Upper lobe of left lung (tissue), 6 donors: Measurements from ENCODE around the gene ZNF790. TPM values are rescaled to one million over a fixed set of nuclear protein-coding genes. Genes with fewer than 3 reads are reported as not detected.
"Not testable (repeated sequence)": the region's sequence is repeated elsewhere in the genome, so short reads cannot be mapped to it uniquely, and the experiment has no call there.

Experiments
- ATAC-seq, 2 donors: fragments of 200-7000 bp; cut with Tn5 transposase; one replicate each; pipeline ENCODE4 v1.9.1; 2022; ENCODE audit warnings: mild to moderate bottlenecking in 2 of 2, moderate library complexity in 2 of 2; ENCODE audit not compliant: low FRiP score in 2 of 2
- DNase-seq, 2 donors: peaks; one replicate each; pipeline ENCODE4 v3.0.0-alpha.2; 2019 to 2020
- H3K27ac ChIP-seq, 4 donors: fragments of 200-600 bp; sonication (generic); one replicate each; pipeline ENCODE4 v1.5.1; 2016 to 2019
- H3K27me3 ChIP-seq, 4 donors: fragments of 200-600 bp; sonication (generic); one replicate each; pipeline ENCODE4 v1.5.1; 2017 to 2019
- H3K36me3 ChIP-seq, 4 donors: fragments of 200-600 bp; sonication (generic); one replicate each; pipeline ENCODE4 v1.5.1; 2016 to 2019
- H3K4me1 ChIP-seq, 4 donors: fragments of 200-600 bp; sonication (generic); one replicate each; pipeline ENCODE4 v1.5.1; 2018 to 2019
- H3K4me3 ChIP-seq, 4 donors: fragments of 200-600 bp; sonication (generic); one replicate each; pipeline ENCODE4 v1.5.1; 2017 to 2019; ENCODE audit warnings: mild to moderate bottlenecking in 2 of 4, moderate library complexity in 1 of 4
- H3K9me3 ChIP-seq, 4 donors: fragments of 200-600 bp; sonication (generic); one replicate each; pipeline ENCODE4 v1.5.1; 2018 to 2019
- CTCF ChIP-seq, 6 experiments: fragments of 450-650 bp in 4 of 6; fragments of 200-600 bp in 2 of 6; sonication (generic) in 2 of 6; IDR thresholded peaks; one replicate each; pipeline ENCODE4 v1.5.1; 2016 to 2019; ENCODE audit warnings: antibody characterized with exemption in 6 of 6
- EP300 ChIP-seq, 4 donors: sonication (generic); formaldehyde crosslinking; IDR thresholded peaks; one replicate each; pipeline ENCODE4 v1.5.1; 2017; ENCODE audit warnings: antibody characterized with exemption in 4 of 4, control low read depth in 2 of 4
- POLR2A ChIP-seq, 4 donors: fragments of 450-650 bp; IDR thresholded peaks; one replicate each; pipeline ENCODE4 v1.5.1; 2016 to 2017; ENCODE audit warnings: antibody characterized with exemption in 4 of 4, mild to moderate bottlenecking in 2 of 4
- POLR2AphosphoS5 ChIP-seq, 2 donors: sonication (generic); formaldehyde crosslinking; IDR thresholded peaks; one replicate each; pipeline ENCODE4 v1.5.1; 2017; ENCODE audit warnings: antibody characterized with exemption in 2 of 2
- WGBS, 2 donors: methylation state at CpG; one replicate each; pipeline ENCODE4 v1.1.5; 2017 to 2018; 5-methylcytosine and 5-hydroxymethylcytosine counted together
- total RNA-seq, 6 donors: library from RNA; depleted of rRNA in 4 of 6; stranded (reverse); fragments of >200 nt in 4 of 6; gene quantifications; one replicate each; pipeline versions ENCODE4 v1.1.0 to v1.2.1, GENCODE V29; 2016 to 2021
- donor health status: DM: no; HTN: no; CAD: no; lungs with moderate emphysema.
- donor health status: DM: no; HTN: yes; CAD: no; lungs with severe emphysema.

ZNF790 gene
- total RNA-seq, 6 donors from 2014 or later: 5.0 to 7.7 (median 5.7) TPM

DNA sequence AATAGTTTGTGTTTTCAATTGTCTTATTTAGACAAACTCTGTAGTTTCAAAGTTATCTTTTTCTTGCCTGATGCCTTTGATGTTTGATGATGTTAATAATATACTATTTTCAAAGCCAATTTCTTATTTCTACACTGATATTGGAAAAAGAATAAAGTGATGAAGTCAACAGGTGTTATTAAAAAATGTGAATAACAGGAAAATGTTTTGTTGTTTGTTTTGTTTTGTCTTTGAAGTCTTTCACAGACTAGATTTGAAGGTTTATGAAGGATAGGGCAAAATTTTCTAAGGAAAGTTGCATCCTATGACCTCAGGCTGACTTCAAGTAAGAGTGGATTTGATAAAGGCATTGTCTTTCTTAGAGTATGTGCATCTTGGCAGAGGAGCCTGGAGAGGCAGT, 31.2 kb downstream of the ZNF790 start:
- Histone ChIP-seq H3K9me3 (peaks cover 83 to 95% (median 90%) of the 10 kb centered on the region in 4 donors), H3K27me3 (no peaks in the 10 kb centered on the region), H3K36me3 (peaks cover 0 to 34% (median 13%) of the 10 kb centered on the region in 4 donors), H3K4me1 (no peaks in the 10 kb centered on the region), H3K4me3 (no peak overlapping the region), H3K27ac (no peak overlapping the region)
- DNase-seq (no peak), ATAC-seq (no peak)
- TF ChIP-seq POLR2A (IDR thresholded peaks at IDR 0.05) (no peak), POLR2AphosphoS5 (IDR thresholded peaks at IDR 0.05) (no peak), EP300 (IDR thresholded peaks at IDR 0.05) (no peak), CTCF (IDR thresholded peaks at IDR 0.05) (no peak)

DNA sequence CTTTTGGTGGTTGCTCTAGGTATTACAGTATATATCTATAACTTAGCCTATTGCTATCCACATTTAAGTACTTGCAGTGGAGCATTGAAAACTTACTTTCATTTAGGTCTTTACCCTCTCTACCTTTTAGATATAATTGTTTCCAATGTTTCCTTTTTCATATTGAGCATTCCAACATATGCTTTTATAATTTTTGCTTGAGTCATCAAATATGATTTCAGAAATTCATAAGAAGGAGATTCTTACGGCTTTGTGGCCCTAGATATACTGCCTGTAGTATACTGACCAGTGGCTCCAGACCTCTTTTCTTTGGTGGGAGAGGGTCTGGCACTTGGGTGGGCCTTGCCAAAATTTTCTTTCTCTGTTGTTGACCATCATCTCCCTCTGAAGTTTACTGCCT, 32.8 kb downstream of the ZNF790 start:
- Histone ChIP-seq H3K9me3 (peaks cover 67 to 93% (median 80%) of the 10 kb centered on the region in 4 donors), H3K36me3 (peaks cover 0 to 44% (median 16%) of the 10 kb centered on the region in 4 donors), H3K27ac (no peak overlapping the region), H3K4me1 (no peaks in the 10 kb centered on the region), H3K4me3 (no peak overlapping the region), H3K27me3 (no peaks in the 10 kb centered on the region)
- ATAC-seq (no peak), DNase-seq (no peak)
- 100% methylated on average over 1 of the region's 1 CpG for WGBS, 2 donors
- TF ChIP-seq CTCF (IDR thresholded peaks at IDR 0.05) (no peak), EP300 (IDR thresholded peaks at IDR 0.05) (no peak), POLR2A (IDR thresholded peaks at IDR 0.05) (no peak), POLR2AphosphoS5 (IDR thresholded peaks at IDR 0.05) (no peak)

DNA sequence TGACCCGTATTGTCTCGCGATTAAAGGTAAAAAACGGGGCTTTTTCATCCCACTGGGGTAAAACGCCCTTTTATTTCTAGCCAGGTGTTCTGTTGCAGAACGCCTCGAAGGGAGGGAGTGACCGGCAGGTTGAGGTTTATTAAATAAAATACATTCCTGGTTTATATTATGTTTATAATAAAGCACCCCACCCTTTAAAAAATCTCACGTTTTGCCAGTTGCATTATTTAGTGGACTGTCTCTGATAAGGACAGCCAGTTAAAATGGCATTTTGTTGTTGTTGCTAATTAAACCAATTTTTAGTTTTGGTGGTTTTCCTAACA, 40.4 kb downstream of the ZNF790 start:
- Histone ChIP-seq H3K4me3 (peak overlapping the region; percentile 69 to 75 (median 72)), H3K27ac (peak overlapping the region; percentile 48 to 82 (median 70)), H3K36me3 (peaks cover 0 to 17% (median 9%) of the 10 kb centered on the region in 4 donors), H3K9me3 (peaks cover 19 to 86% (median 55%) of the 10 kb centered on the region in 4 donors), H3K4me1 (peaks cover 0 to 18% (median 4%) of the 10 kb centered on the region in 4 donors), H3K27me3 (no peaks in the 10 kb centered on the region)
- DNase-seq: no peak
- TF ChIP-seq EP300 (IDR thresholded peaks at IDR 0.05) (no peak), CTCF (IDR thresholded peaks at IDR 0.05) (no peak), POLR2AphosphoS5 (IDR thresholded peaks at IDR 0.05) (no peak), POLR2A (IDR thresholded peaks at IDR 0.05) (no peak)
- no peak for ATAC-seq
- WGBS, 2 donors: 1% methylated on average over 9 of the region's 9 CpGs

DNA sequence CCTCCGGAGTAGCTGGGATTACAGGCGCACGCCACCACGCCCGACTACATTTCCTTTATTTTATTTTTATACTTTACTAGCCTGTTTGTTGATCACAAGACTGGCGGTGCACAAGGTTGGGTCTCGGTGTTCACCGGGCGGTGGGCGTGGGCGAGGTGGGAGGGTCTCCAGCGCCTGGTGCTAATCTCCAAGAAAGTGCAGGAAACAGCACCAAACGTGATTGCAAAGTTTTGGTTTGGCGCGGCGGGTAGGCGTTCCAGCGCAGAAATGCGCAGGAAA, 41.5 kb downstream of the ZNF790 start:
- 14 to 15% methylated on average over 15 to 19 of the region's 19 CpGs for WGBS, 2 donors
- TF ChIP-seq POLR2AphosphoS5 (IDR thresholded peaks at IDR 0.05): no peak
- TF ChIP-seq POLR2A (IDR thresholded peaks at IDR 0.05): no peak
- Histone ChIP-seq H3K4me1 (peaks cover 0 to 18% (median 4%) of the 10 kb centered on the region in 4 donors), H3K27ac (peak overlapping the region; percentile 48 to 82 (median 70)), H3K27me3 (no peaks in the 10 kb centered on the region), H3K4me3 (peak overlapping the region; percentile 55 to 75 (median 70)), H3K9me3 (peaks cover 16 to 84% (median 57%) of the 10 kb centered on the region in 4 donors), H3K36me3 (peaks cover 0 to 8% (median 3%) of the 10 kb centered on the region in 4 donors)
- DNase-seq (peak in 1 of 2 donors; percentile 67), ATAC-seq (no peak)

DNA sequence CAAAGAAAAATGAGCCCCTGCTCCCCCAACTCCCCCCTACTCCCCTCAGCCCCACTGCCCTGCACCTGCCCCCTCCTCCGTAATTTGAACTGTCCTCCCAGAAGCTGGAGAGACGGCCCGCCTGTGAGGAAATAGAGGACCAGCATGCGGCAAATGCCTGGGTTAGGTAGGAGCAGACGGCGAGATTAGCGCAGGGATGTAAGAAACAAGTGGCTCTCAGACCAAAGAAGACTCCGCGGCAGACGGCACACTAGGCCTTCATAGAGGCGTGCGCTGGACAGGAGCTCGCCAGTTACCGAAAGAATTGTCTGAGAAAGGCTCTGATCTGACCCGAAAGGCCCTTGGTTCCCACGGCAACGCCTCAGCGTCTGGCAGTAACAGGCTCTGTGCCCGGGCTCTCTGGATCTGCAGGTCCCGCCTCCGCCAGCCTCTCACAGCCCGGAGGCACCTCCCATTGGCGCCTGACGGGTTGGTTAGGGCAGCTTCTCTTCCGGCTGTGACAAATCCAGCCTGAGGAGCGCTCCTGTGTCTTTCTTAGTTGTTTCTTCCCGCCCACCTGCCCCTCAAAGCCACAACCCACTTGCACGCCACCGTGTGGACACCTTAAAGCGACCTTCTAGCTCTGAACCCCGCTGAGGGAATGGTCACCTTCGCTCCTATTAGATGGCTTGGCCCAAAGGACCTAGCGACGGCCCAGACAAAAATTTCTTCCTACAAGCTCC, 46.6 kb downstream of the ZNF790 start:
- WGBS, 2 donors: 13 to 16% methylated on average over 22 to 24 of the region's 34 CpGs
- H3K27me3 ChIP-seq, H3K36me3 ChIP-seq, H3K4me1 ChIP-seq, H3K27ac ChIP-seq, DNase-seq: not testable (repeated sequence)
- peak in 1 of 2 donors; percentile 82 for ATAC-seq
- peaks cover 15 to 80% (median 49%) of the 10 kb centered on the region in 4 donors for H3K9me3 ChIP-seq
- H3K4me3 ChIP-seq: peak overlapping the region in 1 of 4 donors; percentile 7

DNA sequence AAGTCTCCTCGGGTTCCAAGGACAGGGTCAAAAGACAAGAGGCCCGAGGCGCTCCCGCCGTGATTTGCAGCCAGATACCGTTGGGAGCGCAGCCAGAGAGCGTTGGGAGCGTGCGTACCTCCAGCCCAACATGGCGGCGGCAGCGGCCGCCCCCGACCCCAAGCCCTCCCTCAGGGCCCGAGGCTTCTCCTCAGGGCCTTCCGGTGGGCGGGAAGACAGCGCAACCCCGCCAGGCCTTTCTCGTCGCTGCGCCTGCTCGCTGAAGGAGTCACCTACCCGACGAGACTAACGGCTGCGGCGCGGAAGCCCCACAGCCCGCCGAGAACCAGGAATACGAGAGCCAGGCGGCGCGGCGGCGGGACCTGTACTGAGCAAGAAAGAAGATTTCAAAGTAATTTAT, 62.4 kb downstream of the ZNF790 start:
- H3K27me3 ChIP-seq: no peaks in the 10 kb centered on the region
- DNase-seq: peak in 1 of 2 donors; percentile 81
- 37 to 38% methylated on average over 18 to 36 of the region's 38 CpGs for WGBS, 2 donors
- peaks cover 11 to 71% (median 23%) of the 10 kb centered on the region in 4 donors for H3K9me3 ChIP-seq
- H3K4me3 ChIP-seq: no peak overlapping the region
- peaks cover 9 to 20% (median 14%) of the 10 kb centered on the region in 4 donors for H3K4me1 ChIP-seq
- ATAC-seq: no peak
- no peak overlapping the region for H3K27ac ChIP-seq
- TF ChIP-seq POLR2AphosphoS5 (IDR thresholded peaks at IDR 0.05) (no peak), EP300 (IDR thresholded peaks at IDR 0.05) (no peak), POLR2A (IDR thresholded peaks at IDR 0.05) (no peak), CTCF (IDR thresholded peaks at IDR 0.05) (no peak)
- H3K36me3 ChIP-seq: no peaks in the 10 kb centered on the region
